Right lobe of liver (tissue), 6 donors: ENCODE data around the gene METTL16. TPM values are rescaled to one million over a fixed set of nuclear protein-coding genes. Genes with fewer than 3 reads are reported as not detected.

ENCODE experiments used
- ATAC-seq, 4 donors: fragments of 200-7000 bp; cut with Tn5 transposase; one replicate each; pipeline ENCODE4 v1.9.1; 2020; ENCODE audit warnings: mild to moderate bottlenecking in 4 of 4, moderate library complexity in 4 of 4
- DNase-seq, 3 donors: peaks; one replicate each; pipeline ENCODE4 v3.0.0-alpha.2; 2020
- H3K27ac ChIP-seq, 3 donors: fragments of 200-600 bp; one replicate each; pipeline ENCODE4 v1.8.0; 2022
- H3K27me3 ChIP-seq, 2 donors: fragments of 200-600 bp; one replicate each; pipeline ENCODE4 v1.8.0; 2022
- H3K36me3 ChIP-seq, 4 donors: fragments of 200-600 bp; sonication (generic) in 1 of 4; one replicate each; pipeline versions ENCODE4 v1.5.1 to v1.8.0; 2017 to 2022; ENCODE audit warnings: control low read depth in 1 of 4
- H3K4me1 ChIP-seq, 4 donors: fragments of 200-600 bp; sonication (generic) in 1 of 4; one replicate each; pipeline versions ENCODE4 v1.5.1 to v1.8.0; 2017 to 2022; ENCODE audit warnings: control low read depth in 1 of 4
- H3K4me3 ChIP-seq, 3 donors: fragments of 200-600 bp; one replicate each; pipeline ENCODE4 v1.8.0; 2022
- H3K9me3 ChIP-seq, 4 donors: fragments of 200-600 bp; sonication (generic) in 1 of 4; one replicate each; pipeline versions ENCODE4 v1.5.1 to v1.8.0; 2017 to 2022; ENCODE audit warnings: control low read depth in 1 of 4
- POLR2A ChIP-seq: fragments of 450-650 bp; IDR thresholded peaks from one replicate; pipeline ENCODE4 v1.6.1; 2017; ENCODE audit warnings: antibody characterized with exemption, mild to moderate bottlenecking
- WGBS: methylation state at CpG from one replicate; pipeline ENCODE4 v1.1.6; 2018; ENCODE audit warnings: low coverage, low lambda C conversion rate; ENCODE audit not compliant: insufficient coverage; ENCODE audit errors: missing lambda C conversion rate; 5-methylcytosine and 5-hydroxymethylcytosine counted together
- intact Hi-C, 2 donors: fragments of 100-400 bp; cut with DNase I; formaldehyde crosslinking; loops; one replicate each; pipeline versions ENCODE4 v1.11.2 to v1.14.1; 2022
- total RNA-seq, 6 experiments: library from RNA; depleted of rRNA in 2 of 6; stranded (reverse); fragments of >200 nt in 2 of 6; fragmentation: NEBNext Ultra II Directional in 3 of 6; extraction: Animal tissue kit (Norgen Biotek cat#: 25700) in 3 of 6; gene quantifications; one replicate each; pipeline versions ENCODE4 v1.1.0 to v1.2.4, GENCODE V29; 2016 to 2023
- TF ChIP-seq, protein P1 (sequence below), 4 donors: fragments of 200-600 bp in 3 of 4; fragments of 450-650 bp in 1 of 4; IDR thresholded peaks; one replicate each; pipeline versions ENCODE4 v1.5.1 to v1.8.0; 2016 to 2022; ENCODE audit warnings: antibody characterized with exemption in 4 of 4, mild to moderate bottlenecking in 2 of 4
- donor health status: DM: no; HTN: yes; CAD: no.
- donor health status: DM: no; HTN: no; CAD: no.
- donor health status: DM: no; HTN: no; CAD: no.
- donor health status: DM: no; HTN: yes; CAD: no.
- donor health status: DM: no; HTN: yes; CAD: no.

METTL16 gene
- total RNA-seq, 6 experiments from 2014 or later, result 8.4 to 12.1 (median 9.3) TPM

- intact Hi-C loops, result no loop called here
- H3K27me3 ChIP-seq, result no peaks in the 10 kb centered on the region
- H3K9me3 ChIP-seq, result no peaks in the 10 kb centered on the region
- peaks cover 0 to 2% (median 0%) of the 10 kb centered on the region in 4 donors for H3K36me3 ChIP-seq
- TF ChIP-seq POLR2A, result no peak
- TF ChIP-seq, protein P1, sequence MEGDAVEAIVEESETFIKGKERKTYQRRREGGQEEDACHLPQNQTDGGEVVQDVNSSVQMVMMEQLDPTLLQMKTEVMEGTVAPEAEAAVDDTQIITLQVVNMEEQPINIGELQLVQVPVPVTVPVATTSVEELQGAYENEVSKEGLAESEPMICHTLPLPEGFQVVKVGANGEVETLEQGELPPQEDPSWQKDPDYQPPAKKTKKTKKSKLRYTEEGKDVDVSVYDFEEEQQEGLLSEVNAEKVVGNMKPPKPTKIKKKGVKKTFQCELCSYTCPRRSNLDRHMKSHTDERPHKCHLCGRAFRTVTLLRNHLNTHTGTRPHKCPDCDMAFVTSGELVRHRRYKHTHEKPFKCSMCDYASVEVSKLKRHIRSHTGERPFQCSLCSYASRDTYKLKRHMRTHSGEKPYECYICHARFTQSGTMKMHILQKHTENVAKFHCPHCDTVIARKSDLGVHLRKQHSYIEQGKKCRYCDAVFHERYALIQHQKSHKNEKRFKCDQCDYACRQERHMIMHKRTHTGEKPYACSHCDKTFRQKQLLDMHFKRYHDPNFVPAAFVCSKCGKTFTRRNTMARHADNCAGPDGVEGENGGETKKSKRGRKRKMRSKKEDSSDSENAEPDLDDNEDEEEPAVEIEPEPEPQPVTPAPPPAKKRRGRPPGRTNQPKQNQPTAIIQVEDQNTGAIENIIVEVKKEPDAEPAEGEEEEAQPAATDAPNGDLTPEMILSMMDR (IDR thresholded peaks at IDR 0.05), result no peak
- 91% methylated on average over 4 of the region's 10 CpGs for WGBS
- H3K4me3 ChIP-seq, result no peak overlapping the region
- H3K27ac ChIP-seq, result no peak overlapping the region
- no peak for DNase-seq
- H3K4me1 ChIP-seq, result peaks cover 0 to 5% (median under 1%) of the 10 kb centered on the region in 4 donors
- no peak for ATAC-seq
Measured at GRCh38 chr17:2377659-2378058, 134.0 kb downstream of the METTL16 start.

GRCh38 chr17:2376107-2376506 is 135.6 kb downstream of the METTL16 start:
- DNase-seq, result no peak
- H3K27ac ChIP-seq, result no peak overlapping the region
- H3K27me3 ChIP-seq, result no peaks in the 10 kb centered on the region
- ATAC-seq, result no peak
- intact Hi-C loops, result no loop called here
- no peak for TF ChIP-seq POLR2A
- TF ChIP-seq, protein P1 (IDR thresholded peaks at IDR 0.05), result no peak
- H3K9me3 ChIP-seq, result no peaks in the 10 kb centered on the region
- WGBS, result 93% methylated on average over 5 of the region's 14 CpGs
- H3K36me3 ChIP-seq, result peaks cover 0 to 2% (median 0%) of the 10 kb centered on the region in 4 donors
- no peak overlapping the region for H3K4me3 ChIP-seq
- no peaks in the 10 kb centered on the region for H3K4me1 ChIP-seq

- intact Hi-C loops, result no loop called here
- TF ChIP-seq, protein P1 (IDR thresholded peaks at IDR 0.05), result no peak
- no peak for TF ChIP-seq POLR2A
- H3K36me3 ChIP-seq, result peaks cover 0 to 2% (median 0%) of the 10 kb centered on the region in 4 donors
- no peaks in the 10 kb centered on the region for H3K9me3 ChIP-seq
- no peaks in the 10 kb centered on the region for H3K27me3 ChIP-seq
- ATAC-seq, result no peak
- no peak overlapping the region for H3K4me3 ChIP-seq
- no CpG with 5 or more reads among the region's 19 CpGs for WGBS
- H3K27ac ChIP-seq, result no peak overlapping the region
- no peak for DNase-seq
- H3K4me1 ChIP-seq, result no peaks in the 10 kb centered on the region
Measured at GRCh38 chr17:2375406-2375805, 136.3 kb downstream of the METTL16 start.

DNA sequence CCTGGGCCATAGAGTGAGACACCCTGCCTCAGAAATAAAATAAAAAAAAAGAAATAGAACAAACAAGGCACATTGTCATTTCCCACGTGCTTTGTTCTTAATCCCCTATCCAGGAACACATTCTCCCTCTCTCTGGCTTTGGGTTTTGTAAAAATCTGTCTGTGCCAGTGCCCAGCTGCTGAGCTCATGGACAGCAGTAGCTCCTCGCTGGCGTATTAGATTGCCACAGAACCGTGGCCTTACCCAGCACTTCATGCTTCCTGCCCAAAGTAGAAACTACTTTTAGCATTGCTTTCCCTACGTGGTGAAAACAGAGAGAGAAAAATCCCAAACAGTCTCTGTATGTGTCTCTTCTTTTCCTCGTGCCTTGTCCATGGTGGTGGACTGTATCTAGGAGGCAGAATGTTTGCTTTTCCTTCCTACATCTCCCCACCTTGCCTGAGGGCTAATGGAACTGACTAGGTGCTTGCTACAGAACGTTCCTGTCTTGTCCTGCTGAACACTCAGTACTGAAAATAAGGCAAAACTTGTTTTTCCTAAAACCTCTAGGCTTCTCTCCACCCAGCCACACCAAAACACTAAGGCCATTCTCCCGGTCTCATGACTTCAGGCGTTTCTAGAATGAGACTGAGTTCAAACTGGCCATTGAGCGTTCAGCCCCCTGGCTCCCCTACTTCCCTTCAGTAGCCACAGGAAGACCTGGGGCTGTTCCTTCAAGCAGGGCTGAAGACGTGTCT is 137.0 kb downstream of the METTL16 start:
- Histone ChIP-seq H3K4me3 (no peak overlapping the region), H3K36me3 (peaks cover 0 to 2% (median 0%) of the 10 kb centered on the region in 4 donors), H3K27ac (no peak overlapping the region), H3K9me3 (no peaks in the 10 kb centered on the region), H3K27me3 (no peaks in the 10 kb centered on the region), H3K4me1 (no peaks in the 10 kb centered on the region)
- intact Hi-C loops, result no loop called here
- no peak for TF ChIP-seq POLR2A
- TF ChIP-seq, protein P1 (IDR thresholded peaks at IDR 0.05), result no peak
- 78% methylated on average over 8 of the region's 11 CpGs for WGBS
- no peak for ATAC-seq
- no peak for DNase-seq
